ENCODE results near the gene NUP210.

The NUP210 gene

GRCh38 chr3:13345772-13346171 is 74.3 kb downstream of the NUP210 start:
- H3K36me3 ChIP-seq (replicated peaks): no peaks in the 10 kb centered on the region
- no peaks in the 10 kb centered on the region for H3K27me3 ChIP-seq (replicated peaks)
- TF ChIP-seq CTCF (IDR thresholded peaks at IDR 0.05; ENCODE audit: low read depth, low read length, missing control alignments): no peak
- in situ Hi-C loops (cut with HindIII; ENCODE audit: low pct_ligation_motif_present, low sequenced_read_pairs): no loop called here
- no peak overlapping the region for H3K27ac ChIP-seq
- DNase-seq: no peak
- no peak overlapping the region for H3K4me3 ChIP-seq (ENCODE audit: low read depth, low read length)

- Histone ChIP-seq H3K36me3 (replicated peaks) (no peaks in the 10 kb centered on the region), H3K27me3 (replicated peaks) (no peaks in the 10 kb centered on the region), H3K27ac (no peak overlapping the region), H3K4me3 (ENCODE audit: low read depth, low read length) (no peak overlapping the region)
- no peak for DNase-seq
- in situ Hi-C loops (cut with HindIII; ENCODE audit: low pct_ligation_motif_present, low sequenced_read_pairs): no loop called here
- no peak for TF ChIP-seq CTCF (IDR thresholded peaks at IDR 0.05; ENCODE audit: low read depth, low read length, missing control alignments)
These were observed 74.8 kb downstream of the NUP210 start for GRCh38 chr3:13345284-13345683.

- no peak overlapping the region for H3K27ac ChIP-seq
- no peak for TF ChIP-seq CTCF (IDR thresholded peaks at IDR 0.05; ENCODE audit: low read depth, low read length, missing control alignments)
- in situ Hi-C loops (cut with HindIII; ENCODE audit: low pct_ligation_motif_present, low sequenced_read_pairs): no loop called here
- H3K36me3 ChIP-seq (replicated peaks): no peaks in the 10 kb centered on the region
- no peak overlapping the region for H3K4me3 ChIP-seq (ENCODE audit: low read depth, low read length)
- no peak for DNase-seq
- H3K27me3 ChIP-seq (replicated peaks): no peaks in the 10 kb centered on the region
These were observed 75.5 kb downstream of the NUP210 start for GRCh38 chr3:13344663-13345062.

- DNase-seq: no peak
- Histone ChIP-seq H3K27me3 (replicated peaks) (no peaks in the 10 kb centered on the region), H3K27ac (no peak overlapping the region), H3K36me3 (replicated peaks) (no peaks in the 10 kb centered on the region), H3K4me3 (ENCODE audit: low read depth, low read length) (no peak overlapping the region)
- no peak for TF ChIP-seq CTCF (IDR thresholded peaks at IDR 0.05; ENCODE audit: low read depth, low read length, missing control alignments)
- in situ Hi-C loops (cut with HindIII; ENCODE audit: low pct_ligation_motif_present, low sequenced_read_pairs): no loop called here
These were observed 76.5 kb downstream of the NUP210 start for GRCh38 chr3:13343601-13344000.

GRCh38 chr3:13341229-13341905 is 78.8 kb downstream of the NUP210 start:
- no peak for TF ChIP-seq CTCF (IDR thresholded peaks at IDR 0.05; ENCODE audit: low read depth, low read length, missing control alignments)
- no peak for DNase-seq
- no peaks in the 10 kb centered on the region for H3K27me3 ChIP-seq (replicated peaks)
- H3K4me3 ChIP-seq (ENCODE audit: low read depth, low read length): no peak overlapping the region
- in situ Hi-C loops (cut with HindIII; ENCODE audit: low pct_ligation_motif_present, low sequenced_read_pairs): no loop called here
- H3K36me3 ChIP-seq (replicated peaks): no peaks in the 10 kb centered on the region
- H3K27ac ChIP-seq: no peak overlapping the region

GRCh38 chr3:13339833-13340232 is 80.3 kb downstream of the NUP210 start:
- no peaks in the 10 kb centered on the region for H3K27me3 ChIP-seq (replicated peaks)
- no peak overlapping the region for H3K4me3 ChIP-seq (ENCODE audit: low read depth, low read length)
- DNase-seq: no peak
- TF ChIP-seq CTCF (IDR thresholded peaks at IDR 0.05; ENCODE audit: low read depth, low read length, missing control alignments): no peak
- in situ Hi-C loops (cut with HindIII; ENCODE audit: low pct_ligation_motif_present, low sequenced_read_pairs): no loop called here
- no peaks in the 10 kb centered on the region for H3K36me3 ChIP-seq (replicated peaks)
- H3K27ac ChIP-seq: no peak overlapping the region

Data from brain microvascular endothelial cell (primary cell).